G401.6 (cell line): ENCODE results near the gene CYB5R2.

Experiments used
- FAIRE-seq: peaks from 2 replicates; lab custom pipeline; 2012; peaks lifted over from hg19 to GRCh38; lab: Jason Lieb, UNC

Gene CYB5R2

DNA sequence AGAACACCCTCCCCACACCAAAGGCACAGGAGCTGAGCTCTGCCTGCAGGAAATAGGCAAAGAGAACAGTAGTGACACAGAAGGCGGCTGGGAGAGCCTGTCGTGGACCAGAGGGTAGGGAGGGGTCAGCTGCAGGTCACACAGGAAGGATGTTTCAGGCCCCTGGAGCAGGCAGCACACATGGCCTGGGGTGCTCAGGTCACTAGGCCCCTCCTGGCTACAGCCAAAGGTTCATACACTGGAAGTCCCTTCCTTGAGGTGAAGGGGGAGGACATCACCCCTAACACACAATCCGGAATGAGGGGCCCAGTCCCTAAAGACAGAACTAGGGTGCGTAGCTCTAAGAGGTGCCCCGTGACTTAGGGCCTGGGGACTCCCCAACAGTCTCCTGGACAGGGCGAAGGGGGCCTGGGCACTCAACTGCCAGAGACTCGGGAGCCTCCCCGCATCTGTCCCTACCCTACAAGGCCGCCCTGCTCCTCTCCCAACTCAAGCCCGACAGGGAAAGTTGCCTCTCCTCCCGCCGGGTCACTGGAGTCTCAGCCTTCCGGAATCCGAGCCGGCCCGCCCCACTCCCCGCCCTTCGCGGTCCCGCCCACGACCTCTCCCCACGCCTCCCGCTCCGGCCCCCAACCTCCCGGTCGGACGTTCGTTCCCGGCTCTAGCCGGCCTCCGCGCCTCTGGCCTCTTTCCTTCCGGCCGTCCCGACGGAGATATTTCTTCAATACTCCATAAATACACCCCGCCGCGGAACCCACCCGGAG lies at the start of gene CYB5R2:
Gene CYB5R2, minus strand, starts transcription at position 541 of the 764 bp plus-strand sequence. CDS start 675 bp downstream, outside the sequence.
- FAIRE-seq = no peak

DNA sequence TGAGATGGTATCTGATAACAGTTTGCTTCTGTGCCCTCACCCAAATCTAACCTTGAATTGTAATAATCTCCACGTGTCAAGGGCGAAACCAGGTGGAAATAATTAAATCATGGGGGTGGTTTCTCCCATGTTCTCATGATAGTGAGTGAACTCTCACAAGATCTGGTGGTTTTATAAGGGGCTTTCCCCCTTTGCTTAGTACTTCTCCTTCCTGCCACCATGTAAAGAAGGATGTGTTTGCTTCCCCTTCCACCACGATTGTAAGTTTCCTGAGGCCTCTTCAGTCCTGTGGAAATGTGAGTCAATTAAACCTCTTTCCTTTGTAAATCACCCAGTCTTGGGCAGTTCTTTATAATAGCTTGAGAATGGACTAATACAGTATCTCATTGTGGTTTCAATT lies 41.5 kb upstream of the CYB5R2 start:
- FAIRE-seq = no peak

DNA sequence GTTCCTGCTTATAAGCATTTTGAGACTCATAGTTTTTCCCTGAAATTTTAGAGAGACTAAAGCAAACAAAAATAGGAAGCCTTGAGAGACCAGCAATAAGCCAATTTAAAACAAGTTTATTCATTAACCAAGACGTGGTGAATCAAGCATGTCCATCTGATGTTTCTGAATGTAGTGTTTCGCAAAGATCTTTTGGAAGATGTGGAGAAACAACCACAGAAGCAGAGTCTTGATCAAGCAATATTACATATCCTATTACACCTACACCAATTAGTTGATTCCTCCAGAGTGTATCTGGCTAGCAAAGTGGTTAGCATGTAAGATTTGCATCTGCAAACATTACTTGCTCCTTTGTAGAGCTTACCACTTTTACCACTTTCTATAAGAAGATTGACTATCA lies 33.1 kb upstream of the CYB5R2 start, which contains the start of gene OVCH2:
Gene OVCH2, minus strand, starts transcription at position 101 of the 400 bp plus-strand sequence. Its CDS starts 83 bp downstream, at position 18.
- no peak for FAIRE-seq

DNA sequence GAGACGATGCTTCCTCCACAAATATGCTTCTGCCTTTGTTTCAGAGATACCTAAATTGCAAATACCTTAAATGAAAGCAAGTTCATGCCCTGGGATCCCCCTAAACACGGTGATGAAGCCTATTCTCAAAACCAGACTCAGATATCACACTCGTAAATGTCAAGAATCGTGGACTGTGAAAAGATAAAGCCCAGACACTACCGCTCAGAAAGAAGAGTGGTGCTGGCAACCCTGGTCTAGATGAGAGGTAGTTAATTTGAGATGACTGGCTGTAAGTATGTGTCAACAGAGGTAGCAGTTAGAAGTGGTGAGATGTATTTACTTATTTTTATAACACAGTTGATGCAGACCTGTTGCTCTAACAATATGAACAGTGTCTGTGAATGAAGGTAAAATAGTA lies 30.4 kb upstream of the CYB5R2 start:
- FAIRE-seq = no peak

DNA sequence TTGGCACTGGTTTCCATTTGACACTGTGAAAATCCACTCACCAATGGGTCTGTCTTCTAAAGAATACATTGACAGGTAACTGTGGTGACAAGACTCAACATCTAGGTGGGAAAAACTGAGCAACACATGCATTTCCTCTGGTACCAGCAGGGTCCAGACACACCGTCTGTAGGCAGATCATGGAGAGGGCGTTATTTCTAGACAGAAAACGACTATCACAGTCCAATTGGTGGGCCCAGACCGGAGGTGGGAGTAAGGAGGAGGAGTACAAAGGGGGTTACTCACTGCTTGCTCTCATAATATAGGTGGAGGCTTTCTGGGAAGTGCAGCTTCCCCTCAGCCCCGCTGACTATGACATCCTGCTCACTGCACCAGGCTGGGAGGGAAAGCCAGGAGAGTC lies 23.1 kb upstream of the CYB5R2 start:
- no peak for FAIRE-seq

DNA sequence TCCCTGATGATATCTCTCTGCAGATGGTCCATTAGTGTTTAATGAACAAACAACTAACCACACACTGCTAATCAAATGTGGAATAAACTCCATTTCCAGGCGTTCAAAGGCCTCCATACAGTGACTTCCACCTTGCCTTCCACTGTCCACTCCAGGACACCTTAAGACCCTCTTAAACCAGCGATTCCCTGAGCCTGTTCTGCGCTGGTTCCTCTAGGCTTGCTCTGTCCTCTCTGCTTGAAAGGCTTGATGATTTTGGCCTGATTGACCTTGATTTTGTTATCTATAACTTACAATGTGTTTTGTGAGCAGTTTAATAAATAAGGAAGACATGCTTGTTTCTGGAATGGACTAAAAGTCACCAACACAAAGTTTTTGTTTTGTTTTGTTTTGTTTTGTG lies 20.9 kb upstream of the CYB5R2 start:
- FAIRE-seq = no peak

DNA sequence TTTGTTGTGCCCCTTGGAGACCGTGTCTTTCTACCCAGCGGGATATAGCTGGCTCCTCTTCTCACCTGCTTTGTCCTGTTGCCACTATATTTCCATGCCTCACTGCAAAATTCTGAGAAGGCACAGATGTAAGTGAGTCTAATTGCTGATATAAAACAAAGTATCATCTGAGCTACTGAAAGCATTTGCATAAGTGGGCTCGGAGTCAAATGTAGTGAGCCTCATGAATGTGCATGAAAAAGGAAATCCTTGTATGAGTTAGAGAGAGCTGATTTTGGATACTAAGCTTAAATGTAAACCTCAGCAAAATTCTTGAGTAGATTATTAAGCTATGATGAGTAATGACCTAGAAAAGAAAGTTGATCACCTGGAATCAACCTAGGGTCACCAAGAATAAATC lies 19.1 kb upstream of the CYB5R2 start:
- no peak for FAIRE-seq

DNA sequence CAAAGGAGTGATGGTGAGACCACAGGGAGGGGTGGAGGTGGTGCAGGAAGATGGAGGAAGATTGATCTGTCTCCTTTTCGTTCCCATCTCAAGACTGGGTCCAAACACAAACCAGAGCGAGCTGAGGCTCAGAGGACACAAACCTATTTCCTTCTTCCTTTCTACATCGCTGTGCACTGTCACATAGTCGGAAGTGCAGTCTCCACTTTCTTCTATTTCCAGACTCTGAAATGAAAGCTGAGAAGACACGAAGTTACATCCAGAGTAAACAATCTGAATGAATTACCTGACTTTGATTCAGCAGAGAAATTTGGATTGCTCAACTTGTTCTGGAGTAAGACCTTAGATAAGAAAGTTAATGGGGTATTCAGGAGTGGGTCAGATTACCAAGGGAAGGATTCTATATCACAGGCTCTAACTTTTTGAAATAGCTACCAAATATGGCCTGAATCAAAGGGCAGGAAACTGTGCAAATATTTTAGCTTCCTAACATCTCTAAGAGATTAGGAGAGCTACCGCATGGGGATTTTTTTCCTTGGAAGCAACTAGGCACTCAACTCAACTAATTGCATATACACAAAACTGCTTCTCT lies 18.6 kb upstream of the CYB5R2 start:
- FAIRE-seq = peak; percentile 40

DNA sequence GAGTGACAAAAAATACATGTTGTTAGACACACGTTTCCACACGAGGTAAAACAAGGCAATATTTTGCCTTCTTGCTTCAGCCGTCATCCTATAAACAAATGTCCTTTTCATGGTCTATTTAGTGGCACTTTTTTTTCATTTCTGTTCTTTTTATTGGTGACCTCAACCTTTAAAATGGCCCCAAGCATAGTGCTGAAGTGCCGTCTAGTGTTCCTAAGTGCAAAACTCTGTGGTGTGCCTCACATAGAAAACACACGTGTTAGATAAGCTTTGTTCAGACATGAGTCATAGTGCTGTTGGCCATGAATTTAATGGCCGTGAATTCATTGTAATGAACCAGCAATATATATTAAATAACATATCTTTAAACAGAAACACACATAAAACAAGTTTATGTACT lies 17.3 kb upstream of the CYB5R2 start:
- peak; percentile 13 for FAIRE-seq

DNA sequence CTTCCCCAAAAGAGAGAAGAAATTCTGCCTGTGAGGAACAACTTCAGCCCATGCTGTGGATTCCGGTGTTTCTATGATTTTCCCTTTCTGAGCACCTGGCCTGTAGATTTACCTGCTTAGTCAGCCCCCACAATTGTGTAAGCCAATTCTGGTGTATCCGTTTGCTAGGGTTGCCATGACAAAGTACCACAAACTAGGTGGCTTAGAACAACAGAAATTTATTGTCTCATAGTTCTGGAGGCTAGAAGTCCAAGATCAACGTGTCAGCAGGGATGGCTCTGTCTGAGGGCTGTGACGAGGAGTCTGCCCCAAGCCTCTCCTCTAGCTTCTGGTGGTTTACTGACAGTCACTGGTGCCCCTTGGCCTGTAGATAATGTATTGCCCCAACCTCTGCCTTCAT lies 15.9 kb upstream of the CYB5R2 start:
- FAIRE-seq = no peak

DNA sequence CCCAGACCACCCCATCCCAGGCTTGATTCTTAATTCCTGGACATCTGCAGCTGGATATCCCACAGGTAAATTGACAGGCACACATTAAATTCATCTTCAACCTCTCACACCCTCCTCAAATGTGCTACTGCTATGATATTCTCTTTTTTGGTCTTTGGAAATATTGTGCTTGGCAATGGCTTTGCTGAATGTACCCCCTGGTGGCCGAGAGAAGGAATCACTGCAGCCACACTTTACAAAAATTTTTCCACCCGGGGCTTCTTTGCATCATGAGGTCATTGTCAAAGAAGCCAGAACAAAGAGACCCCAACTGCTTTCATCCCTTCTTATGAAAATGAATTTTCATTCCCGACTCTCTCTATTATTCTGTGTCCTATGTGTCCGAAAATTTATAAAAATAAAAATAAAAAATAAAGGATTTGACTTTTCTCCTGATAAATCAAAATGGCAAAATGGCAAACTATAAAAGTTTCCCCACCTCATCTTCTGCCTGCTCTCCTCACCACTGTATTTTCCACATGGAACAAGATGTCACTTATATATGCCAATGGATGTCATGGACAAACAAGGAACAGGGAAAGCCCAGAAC lies 15.0 kb upstream of the CYB5R2 start:
- peak; percentile 86 for FAIRE-seq

DNA sequence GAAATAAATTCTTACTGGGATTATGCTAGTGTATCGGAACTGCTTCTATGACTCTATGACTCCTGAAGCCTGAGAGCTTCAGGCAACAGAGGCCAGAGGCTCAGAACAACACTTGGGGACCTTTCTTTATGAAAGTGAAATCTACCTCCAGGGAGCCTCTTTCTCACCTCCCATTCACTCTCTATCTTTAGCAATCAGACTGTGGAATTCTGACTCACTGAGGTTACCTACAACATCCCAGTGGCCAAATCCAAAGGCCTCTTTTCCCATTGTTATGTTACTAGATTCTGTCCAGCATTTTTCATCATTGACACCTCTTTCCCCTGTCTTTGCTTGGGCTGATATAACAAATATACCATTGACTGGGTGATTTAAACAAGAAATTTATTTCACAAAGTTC lies 14.1 kb upstream of the CYB5R2 start:
- no peak for FAIRE-seq

DNA sequence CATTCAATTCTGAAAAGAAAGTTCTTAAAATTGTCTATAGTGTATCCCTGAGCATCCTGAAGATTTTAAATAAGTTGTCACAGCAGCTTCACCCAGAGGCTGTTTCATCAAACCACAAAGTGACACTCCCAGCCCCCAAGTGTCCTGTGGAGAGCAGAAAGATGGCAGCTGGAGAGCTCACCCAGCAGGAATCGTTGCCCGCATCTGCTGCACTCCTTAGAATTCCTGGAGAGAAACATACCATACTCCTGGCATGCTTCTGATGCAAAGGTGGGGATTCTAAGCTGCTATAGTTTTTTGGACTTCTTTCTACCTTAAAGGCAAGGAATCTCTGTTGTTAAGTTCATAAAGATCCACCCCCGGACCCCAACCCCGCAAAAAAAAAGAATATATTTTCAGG lies 13.5 kb upstream of the CYB5R2 start:
- FAIRE-seq = no peak

DNA sequence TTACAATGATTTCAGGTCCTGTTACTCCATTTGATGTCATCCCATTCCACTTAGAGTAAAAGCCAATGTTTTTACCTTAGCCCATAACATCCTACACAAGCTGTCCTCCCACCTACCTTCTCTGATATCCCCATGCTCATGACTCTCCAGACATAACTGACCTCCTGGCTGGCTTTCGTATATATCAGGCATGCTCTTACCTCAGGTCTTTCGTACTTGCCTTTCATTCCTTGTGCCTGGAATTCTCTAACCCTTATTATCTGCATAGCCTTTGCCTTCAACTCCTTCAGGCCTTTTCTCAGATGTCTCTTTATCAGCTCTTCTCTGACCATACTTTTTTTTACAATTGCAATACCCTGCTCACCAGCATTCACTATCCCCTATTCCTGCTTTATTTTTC lies 10.3 kb upstream of the CYB5R2 start:
- no peak for FAIRE-seq

DNA sequence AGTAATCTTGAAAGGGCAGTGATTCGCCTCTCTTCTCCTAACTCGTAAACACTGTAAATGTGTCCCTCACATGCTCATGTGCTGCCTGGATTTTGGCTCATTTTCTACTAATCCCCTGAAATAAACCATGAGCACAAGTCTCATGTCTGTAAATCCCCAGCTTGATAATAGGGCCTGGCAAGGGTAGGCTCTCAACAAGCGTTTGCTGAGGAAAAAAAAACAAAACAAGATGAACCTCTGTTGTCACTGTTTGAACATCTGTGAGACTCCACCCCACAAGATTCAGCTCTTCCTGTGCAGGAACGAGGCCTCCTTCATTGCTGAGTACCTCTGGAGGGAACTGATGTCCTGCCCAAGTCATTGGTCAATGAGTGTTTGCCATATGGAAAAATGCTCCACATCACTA lies 4.5 kb upstream of the CYB5R2 start:
- FAIRE-seq = no peak

DNA sequence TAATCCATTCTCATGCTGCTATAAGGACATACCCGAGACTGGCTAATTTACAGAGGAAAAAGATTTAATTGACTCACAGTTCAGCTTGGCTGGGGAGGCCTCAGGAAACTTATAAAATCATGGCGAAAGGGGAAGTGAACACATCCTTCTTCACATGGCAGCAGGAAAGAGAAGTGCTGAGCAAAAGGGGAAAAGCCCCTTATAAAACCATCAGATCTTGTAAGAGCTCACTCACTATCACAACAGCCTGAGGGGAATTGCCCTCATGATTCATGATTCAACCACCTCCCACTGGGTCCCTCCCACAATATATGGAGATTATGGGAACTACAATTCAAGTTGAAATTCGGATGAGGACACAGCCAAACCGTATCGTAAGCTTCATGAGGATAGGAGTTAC lies 3.8 kb upstream of the CYB5R2 start:
- peak; percentile 95 for FAIRE-seq

DNA sequence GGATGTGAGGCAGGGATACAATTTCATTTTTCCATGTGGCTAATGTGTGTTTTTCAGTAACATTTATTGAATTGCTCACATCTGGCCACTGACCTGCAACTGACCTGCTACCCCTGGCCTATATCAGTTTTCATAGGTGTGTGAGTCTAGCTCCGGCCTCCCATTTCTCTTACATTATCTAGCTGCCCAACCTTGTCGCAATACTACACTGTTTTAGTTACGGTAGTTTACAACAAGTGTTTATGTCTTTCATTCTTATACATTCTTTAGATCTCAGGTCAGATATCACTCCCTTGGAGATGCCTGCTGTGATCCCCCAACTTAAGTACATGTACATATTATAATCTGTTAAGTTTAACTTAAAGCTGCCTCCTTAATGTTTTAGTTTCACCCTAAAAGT lies 2.3 kb upstream of the CYB5R2 start:
- FAIRE-seq = no peak

DNA sequence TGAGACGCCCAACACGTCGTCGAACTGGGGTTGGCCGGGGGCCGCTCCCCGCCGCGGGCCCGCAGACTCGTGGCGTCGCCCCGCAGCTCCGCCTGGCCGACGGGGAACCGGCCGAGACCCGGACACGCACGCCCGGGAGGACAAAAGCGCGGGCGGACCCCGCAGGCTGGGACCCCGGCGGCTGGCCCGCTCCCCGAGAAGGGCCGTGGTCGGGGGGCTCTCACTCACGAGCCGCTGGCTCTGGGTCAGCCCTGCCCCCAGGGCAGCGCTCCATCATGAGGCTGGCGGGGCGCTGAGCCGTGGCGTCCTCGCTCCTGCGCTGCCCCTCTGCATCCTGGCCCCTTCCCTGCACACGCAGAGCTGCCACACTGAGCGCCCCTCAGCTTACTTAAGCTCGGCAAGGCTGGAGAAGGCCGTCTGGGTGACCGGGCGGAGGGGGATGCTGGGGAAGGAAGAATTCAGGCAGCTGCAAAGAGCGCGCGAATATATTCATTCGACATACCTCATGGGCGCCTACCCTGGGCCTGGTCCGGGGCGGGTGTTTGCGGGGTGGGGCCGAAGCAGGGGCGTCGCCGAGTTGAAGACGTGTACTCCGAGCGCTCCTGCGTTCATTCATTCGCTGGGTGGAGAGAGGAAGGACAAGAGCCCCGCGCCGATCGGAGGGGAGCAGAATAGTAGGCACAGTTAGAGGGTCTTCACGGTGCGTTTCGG lies 579 bp upstream of the CYB5R2 start:
- no peak for FAIRE-seq

DNA sequence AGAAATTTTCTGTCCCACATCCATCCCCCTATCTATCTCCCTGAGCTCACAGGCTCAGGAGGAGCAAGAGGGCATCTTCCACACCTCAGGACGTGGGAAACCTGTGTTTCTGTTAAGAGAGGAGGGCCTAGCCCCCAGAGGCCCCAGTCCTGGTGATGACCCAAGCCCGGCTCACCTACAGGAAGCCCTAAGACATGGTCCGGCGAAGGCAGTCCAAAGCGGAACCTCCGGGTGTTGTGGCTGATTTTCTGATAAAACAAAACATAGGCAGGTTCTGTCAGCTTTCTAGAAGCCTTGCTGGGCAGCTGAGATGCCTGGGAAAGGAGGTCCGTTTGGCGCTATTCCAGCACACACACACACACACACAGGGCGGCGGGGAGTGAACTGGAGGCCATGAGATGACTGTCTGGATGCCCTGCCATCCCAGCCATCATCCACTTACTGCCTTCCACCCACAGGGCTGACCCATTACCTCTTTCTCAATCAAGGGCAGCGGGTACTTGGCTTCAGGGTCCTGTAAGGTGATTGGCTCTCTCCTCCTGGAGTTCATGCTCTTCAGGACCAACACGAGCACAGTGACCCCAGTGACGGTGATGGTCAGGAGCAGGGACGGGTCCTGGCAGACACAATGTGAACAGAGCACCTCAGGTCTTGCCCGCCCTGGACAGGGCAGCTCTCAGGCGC lies 882 bp downstream of the CYB5R2 start:
- FAIRE-seq = no peak

DNA sequence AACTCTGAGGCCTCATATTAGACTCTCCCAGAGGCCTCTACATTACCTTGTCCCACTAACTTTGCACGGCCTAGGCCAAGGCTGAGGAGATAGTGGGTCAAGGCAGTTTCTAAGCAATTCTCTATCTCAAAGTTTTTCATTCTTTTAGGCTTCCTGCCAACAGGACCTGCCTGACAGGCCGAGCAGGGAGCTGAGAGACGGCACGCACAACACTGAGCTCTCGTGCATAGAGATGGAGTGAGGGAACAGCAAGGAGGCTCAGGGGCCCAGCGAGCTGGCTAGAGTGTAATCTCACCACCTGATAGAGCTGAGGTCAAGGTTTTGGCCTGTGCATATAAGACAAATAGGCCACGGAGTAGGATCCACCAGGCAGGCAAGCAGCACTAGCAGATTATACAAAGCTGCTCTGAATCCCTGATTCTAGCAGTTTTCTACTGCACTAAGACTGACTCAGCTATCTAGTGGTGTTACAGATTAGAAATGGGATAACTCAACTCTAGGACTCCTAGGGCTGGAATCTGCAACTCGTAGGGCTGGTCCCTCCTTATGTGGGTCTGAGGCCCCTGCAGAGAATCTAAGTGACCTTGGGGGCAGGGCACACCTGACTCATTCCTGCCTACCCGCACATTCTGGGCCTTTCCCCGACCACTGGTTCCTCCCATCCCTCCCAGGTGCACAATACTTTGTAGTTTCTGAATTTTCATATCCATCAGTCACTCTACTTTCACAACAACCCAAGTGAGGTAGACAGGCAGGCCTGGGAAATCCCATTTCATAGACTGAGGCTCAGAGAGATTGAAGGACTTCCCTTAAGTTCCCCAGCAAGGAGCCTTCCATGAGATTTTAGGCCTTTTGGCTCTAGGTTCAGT lies 1.7 kb downstream of the CYB5R2 start:
- no peak for FAIRE-seq

DNA sequence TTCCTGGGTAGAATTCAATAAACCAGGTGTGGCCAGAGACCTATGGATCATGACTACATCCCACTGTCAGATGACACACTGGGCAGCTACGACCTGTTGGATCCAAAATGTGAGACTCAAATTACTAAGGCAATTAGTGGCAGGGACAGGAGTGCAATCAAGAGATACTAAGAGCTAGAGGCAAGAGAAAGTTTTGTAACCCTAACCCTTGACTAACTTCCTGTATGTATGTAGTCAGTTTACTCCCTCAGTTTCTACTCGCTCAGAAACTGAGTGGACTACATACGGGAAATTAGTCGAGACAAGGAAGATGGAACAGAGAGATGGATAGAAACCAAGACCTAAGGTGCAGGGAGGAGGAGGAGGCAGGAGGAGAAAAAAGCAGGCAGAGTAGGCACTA lies 2.7 kb downstream of the CYB5R2 start:
- no peak for FAIRE-seq
